Amygdala (tissue), 56 donors: ENCODE results near the gene CNTNAP2.
"Not testable (repeated sequence)": the region's sequence is repeated elsewhere in the genome, so short reads cannot be mapped to it uniquely, and the experiment has no call there.

Experiments used
- DNase-seq, 56 donors: peaks; one replicate each; lab custom pipeline; 2025; lab: John Stamatoyannopoulos, UW

The CNTNAP2 gene

DNA sequence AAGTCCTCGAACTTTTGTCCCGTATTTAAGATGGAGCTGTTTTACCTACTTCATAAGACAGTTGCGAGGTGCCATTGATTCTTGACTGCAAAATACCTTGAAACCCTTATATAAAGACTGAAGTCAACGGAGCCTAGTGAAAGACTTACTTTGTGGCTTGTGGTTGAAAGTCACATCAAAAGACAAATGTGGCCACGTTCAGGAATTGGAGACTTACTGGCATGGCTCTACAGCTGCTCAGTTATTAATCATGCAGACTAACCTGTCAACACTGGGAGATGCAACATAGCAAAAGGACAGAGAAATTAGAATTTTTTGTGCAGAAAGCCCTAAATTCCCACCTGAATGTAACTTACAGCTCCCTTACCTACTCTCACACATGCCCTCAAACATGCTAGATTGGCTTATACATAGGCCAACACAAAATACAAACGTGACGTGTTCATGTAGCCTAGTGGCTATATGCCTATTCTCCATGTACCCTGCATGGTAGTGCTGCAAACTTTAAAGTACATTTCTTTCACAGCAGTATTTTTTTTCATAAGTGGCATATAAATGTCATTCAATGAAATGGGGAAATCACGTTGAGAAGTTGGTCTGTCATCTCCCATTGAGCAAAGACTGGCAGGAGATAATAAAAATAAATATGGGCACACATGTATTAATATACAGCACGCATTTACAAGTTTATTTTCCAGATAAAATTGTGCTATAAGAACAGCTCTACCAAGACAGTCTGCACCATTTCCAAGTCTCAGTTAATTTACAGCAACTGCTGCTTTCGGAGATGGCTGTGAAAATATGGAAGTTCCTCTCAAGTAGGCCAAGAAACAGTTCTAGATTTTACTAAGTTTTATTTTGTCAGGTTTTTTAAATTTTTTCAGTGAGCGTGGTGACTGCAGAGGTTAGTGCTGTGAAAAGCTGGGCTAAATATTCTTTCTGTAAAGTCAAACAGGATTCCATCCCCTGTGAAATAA lies 2303.5 kb downstream of the CNTNAP2 start:
- no peak for DNase-seq

DNA sequence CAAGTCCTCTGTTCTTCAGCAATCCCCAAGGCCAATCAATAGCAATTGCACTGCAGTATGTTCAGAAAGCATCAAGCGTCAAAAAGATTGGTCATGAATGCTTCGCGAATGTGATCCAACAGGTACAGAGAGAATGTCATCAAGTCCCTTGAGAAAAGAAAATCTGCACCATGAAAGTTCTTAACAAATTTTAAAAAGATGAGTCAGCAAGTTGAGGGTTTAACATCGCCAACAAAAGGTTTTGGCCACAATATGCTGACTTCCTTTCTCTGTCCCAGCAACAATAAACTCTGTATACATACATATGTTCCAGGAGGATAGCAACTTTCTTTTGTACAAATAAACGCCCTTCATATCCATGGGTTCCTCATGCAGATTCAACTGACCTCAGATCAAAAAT lies 2305.4 kb downstream of the CNTNAP2 start:
- no peak for DNase-seq

DNA sequence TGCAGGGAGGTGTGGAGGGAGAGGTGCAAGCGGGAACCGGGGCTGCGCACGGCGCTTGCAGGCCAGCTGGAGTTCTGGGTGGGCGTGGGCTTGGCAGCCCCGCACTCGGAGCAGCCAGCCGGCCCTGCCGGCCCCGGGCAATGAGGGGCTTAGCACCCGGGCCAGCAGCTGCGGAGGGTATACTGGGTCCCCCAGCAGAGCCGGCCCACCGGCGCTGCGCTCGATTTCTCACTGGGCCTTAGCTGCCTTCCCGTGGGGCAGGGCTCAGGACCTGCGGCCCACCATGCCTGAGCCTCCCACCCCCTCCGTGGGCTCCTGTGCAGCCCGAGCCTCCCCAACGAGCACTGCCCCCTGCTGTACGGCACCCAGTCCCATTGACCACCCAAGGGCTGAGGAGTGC lies 2309.8 kb downstream of the CNTNAP2 start:
- not testable (repeated sequence) for DNase-seq

DNA sequence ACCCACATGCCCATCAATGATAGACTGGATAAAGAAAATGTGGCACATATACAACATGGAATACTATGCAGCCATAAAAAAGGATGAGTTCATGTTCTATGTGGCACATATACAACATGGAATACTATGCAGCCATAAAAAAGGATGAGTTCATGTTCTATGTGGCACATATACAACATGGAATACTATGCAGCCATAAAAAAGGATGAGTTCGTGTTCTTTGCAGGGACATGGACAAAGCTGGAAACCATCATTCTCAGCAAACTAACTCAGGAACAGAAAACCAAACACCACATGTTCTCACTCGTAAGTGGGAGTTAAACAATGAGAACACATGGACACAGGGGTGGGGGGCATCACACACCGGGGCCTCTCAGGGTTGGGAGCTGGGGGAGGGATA lies 2314.1 kb downstream of the CNTNAP2 start:
- DNase-seq: not testable (repeated sequence)

DNA sequence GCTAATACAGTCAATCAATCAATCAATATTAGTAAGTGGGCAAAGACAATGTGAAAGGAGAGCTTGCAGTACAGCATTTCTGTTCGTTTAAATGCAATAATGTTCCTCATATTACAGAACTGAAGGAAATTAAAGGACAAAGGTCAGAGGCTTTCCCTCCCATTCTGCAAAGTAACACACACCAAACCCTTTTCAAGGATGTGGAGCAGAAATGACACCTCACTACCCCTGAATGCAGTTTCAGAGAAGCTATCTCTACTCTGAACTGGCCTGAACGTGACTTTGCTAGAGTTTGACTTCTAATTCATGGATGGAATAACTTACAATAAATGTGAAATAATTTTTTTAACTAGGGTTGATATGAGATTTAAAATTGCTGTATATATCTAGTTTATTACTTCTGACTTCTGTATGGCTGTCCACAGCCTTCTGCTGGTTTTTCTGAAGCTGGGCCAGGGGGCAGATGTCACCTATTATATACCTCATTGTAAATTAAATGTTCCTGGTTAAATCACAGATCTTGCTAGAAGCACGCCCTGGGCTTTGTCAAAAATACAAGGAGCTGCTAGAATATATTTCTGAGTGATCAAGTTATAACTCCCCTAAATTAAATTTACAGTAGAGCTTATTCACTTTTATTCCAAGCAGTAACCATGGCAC lies 2317.1 kb downstream of the CNTNAP2 start:
- DNase-seq: no peak

DNA sequence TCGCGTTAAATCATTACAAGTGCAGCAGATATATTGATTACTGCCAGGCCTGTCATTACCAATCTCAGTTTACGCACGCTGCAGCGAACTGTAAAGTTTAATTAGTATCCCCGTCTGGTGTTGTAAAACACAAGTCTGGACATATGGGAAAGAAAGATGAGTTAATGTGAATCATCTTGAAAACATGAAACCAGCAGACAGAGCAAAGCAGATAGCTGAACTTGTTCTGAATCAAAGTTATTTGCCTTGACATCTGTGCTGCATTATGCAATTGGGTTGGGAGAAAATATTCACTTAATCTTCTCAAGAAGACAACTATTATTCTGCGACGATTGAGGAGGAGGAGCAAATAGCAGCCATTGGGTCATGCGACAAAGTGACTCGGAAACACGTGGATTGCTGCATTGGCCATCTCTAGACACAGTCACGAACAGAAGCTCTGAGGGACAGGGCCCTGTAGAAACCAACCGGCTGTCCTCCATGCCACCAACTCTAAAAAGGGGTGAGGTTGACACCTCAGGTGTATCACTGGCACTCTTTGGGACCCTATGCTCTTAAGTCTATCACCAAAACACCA lies 2317.7 kb downstream of the CNTNAP2 start:
- DNase-seq: no peak

DNA sequence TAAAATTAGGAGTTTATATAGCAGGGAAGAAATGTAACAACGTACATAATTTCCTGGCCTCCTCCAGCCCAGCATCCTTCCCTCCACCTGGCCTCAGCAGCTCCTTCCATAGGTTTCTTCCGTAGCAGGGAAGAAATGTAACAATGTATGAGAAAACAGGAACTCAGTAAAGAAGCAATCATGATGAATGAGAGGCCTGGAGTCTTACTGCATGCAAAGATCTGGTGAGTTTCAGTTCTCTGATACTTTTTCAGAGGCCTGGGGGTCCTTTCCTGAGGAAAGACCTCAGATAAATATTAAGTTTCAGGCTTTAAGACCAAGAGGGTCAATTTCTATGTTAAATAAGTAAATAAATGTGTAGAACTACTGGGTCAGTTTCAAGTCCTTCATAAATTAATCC lies 2318.3 kb downstream of the CNTNAP2 start:
- DNase-seq: no peak

DNA sequence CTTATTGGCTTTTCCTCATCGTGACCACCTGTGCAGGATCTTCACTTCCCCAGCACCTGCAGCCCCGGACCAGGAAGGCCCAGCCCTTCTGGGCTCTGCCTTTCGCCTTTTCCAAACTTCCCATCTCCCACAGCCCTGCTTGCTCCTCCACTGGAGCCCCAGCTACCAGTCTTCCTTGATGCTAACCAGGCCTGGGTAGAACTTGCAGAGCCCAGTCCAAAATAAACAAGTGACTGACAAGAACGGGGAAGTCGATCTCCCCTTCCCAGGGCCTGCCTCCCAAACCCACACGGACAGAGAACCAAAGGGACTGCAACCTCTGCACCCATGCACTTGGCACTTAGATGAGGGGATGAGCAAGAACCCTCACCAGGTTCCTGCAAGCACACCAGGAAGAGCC lies 2319.1 kb downstream of the CNTNAP2 start:
- DNase-seq: no peak

DNA sequence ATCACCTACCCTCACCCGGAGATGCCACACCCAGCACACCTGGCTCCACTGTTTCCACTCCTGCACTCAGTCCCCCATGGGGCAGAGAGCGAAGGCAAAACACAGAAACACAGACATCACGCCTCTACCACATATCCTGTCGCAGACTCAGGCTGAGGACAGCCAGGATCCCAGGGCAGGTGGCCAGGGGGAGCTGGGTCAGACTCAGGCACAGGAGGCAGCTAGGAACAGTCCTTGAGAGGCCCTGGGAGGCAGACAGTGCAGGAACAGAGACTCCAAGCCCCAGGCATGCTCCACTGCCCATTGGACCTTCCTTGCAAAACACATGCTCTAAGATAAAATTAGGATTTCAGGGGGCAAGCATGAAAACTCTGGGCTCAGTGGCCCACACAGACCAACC lies 2319.5 kb downstream of the CNTNAP2 start:
- DNase-seq: no peak

DNA sequence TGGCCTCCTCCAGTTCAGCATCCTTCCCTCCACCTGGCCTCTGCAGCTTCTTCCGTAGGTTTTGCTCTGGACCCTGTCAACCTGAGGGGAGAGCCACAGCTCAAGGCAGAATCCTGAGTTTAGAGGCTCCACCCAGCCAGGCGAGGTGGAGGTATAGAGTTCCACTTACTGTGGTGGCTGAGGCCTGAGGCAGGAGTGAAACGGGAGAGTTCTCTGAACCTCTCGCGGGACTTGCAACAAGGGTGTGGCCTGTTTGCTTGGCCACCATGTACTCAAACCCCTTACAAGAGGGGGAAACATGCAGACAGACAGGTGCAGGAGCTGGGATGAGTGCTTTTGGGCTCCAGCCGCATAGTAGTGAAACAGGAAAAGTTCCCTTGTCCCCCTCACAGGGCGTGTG lies 2320.0 kb downstream of the CNTNAP2 start:
- DNase-seq: no peak

DNA sequence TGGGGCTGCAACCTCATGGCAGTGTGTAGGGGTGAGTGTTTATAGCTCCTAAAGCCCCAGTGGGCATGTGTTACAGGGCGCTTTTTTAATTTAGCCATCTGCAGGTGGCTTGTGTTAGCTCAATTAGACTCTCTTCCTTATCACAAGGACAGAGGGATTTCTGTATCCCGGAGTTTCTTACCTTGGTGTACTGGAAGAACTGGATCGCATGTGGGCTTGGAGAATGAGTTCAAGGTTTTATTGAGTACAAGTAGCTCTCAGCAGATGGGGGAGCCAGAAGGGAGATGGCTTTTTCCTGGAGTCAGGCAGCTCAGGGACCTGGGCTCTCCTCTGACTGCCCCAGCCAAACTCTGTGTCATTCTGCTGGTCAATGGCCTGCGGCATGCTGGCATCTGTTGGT lies 2320.4 kb downstream of the CNTNAP2 start:
- DNase-seq: no peak

DNA sequence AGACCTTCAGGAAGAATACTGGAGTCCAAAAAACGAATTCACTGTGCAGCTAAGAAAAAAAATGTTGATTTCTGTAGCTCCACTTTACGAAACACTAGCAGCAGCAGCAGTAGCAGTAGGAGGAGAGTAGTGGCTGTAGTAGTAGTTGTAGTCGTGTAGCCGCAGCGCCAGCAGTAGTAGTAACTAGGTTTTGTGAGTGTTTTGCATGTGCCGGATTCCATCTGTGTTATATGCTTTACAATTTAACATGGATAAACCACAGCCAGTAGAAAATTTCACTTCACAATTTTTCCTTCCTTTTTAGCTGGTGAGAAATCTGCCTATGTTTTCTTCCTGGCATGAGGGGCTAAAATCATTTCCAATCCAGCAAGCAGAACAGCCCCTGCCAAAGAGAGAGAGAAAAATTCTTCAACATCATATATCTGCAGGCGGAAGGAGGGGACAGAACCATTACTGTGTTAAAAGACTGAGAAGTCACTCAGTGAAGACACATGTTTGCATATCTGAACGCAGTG lies 2325.6 kb downstream of the CNTNAP2 start:
- no peak for DNase-seq

DNA sequence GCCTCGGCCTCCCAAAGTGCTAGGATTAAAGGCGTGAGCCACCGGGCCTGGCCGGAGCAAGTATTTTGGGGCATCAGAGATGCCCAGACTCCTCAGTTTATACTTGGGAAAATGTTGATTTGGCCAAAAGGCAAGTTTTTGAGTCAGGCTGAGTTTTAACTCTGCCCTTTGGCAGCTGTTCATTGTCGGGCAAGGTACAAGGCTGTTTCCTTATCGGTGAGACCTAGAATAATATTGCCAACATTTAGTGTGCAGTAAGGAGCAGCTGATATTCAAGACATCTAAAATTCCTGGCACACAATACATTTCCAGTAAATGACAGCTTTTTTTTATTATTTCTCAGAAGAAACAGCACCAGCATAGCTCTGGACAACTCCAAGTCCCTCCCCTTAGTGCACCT lies 2326.3 kb downstream of the CNTNAP2 start:
- DNase-seq: no peak

DNA sequence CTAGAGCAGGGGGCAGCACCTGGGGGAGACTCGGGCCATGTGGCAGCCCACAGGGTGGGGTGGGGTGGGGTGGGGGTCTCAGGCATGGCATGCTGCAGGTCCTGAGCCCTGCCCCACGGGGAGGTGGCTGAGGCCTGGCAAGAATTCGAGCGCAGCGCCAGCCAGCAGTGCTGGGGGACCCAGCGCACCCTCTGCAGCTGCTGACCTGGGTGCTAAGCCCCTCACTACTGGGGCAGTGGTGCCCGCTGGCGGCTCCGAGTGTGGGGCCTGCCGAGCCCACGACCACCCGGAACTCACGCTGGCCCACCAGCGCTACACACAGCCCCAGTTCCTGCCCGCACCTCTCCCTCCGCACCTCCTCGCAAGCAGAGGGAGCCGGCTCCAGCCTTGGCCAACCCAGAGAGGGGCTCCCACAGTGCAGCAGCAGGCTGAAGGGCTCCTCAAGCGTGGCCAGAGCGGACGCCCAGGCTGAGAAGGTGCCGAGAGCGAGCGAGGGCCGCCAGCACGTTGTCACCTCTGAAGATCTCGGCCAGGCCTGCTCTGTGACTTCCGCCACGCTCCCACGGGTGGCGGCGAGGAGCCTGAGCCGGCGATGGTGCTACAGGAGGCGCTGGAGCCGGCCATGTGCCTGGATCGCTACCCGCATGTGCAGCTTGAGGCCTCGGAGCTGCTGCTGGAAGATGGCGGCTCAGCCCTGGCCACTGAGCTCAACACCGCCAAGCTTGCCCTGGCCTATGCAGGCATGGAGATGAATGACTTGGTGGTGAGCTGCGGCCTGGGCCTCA lies 2328.9 kb downstream of the CNTNAP2 start:
- DNase-seq: no peak

DNA sequence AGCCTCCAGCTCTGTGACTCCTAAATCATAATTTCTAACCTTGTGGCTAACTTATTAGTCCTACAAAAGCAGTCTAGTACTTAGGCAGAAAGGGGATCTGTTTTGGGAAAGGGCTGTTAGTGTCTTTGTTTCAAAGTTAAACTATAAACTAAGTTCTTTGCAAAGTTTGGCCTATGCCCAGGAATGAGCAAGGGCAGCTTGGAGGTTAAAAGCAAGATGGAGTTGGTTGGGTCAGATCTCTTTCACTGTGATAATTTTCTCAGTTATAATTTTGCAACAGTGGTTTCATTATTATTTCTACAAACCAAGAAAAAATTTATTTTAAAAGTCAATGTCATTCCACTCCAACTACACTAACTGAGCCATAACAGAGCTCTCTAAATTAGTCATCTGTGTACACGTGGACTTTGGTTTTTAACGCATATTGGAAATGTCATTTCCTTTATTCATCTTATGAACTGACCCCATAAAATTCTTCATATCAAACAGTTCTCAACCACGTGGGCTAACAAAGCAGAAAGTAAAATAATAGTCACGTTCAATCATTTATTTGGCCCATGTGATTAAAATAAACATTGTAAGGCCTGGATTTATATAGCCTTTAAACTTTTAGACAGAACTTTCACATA lies 2330.7 kb downstream of the CNTNAP2 start:
- no peak for DNase-seq

DNA sequence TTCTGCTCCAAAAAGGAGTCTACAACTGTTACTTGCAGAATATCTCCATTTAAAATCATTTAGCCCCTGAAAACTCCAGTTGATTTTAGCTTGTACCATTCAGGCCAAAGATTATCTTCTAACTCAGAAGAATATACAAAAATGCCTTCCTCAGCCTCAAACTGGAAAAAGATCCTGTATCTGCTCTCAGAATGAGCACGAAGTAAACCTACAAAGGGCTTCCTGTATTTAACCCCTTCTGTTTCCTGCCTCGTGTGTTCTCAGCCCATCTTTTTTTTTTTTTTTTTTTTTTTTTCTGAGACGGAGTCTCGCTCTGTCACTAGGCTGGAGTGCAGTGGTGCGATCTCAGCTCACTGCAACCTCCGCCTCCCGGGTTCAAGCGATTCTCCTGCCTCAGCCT lies 2334.9 kb downstream of the CNTNAP2 start:
- DNase-seq: not testable (repeated sequence)

DNA sequence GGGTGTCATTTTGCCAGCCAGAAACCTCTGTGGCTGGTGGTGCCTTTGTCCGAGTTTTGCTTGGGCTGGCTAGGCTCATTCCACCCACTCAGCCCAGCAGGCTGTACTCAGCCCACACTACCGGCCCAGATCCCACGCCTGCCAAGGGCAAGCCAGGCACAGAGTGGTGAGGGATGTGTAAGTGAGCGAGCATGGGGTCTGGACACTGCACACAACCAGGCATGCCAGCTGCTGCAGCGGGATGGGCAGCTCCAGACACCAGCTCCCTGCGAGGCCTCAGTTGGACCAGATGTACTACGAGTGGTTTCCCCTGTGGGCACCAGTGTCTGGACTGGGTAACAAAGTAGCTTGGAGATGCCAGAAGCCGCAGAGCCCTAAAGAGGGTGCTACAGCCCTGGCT lies 2339.8 kb downstream of the CNTNAP2 start:
- no peak for DNase-seq

DNA sequence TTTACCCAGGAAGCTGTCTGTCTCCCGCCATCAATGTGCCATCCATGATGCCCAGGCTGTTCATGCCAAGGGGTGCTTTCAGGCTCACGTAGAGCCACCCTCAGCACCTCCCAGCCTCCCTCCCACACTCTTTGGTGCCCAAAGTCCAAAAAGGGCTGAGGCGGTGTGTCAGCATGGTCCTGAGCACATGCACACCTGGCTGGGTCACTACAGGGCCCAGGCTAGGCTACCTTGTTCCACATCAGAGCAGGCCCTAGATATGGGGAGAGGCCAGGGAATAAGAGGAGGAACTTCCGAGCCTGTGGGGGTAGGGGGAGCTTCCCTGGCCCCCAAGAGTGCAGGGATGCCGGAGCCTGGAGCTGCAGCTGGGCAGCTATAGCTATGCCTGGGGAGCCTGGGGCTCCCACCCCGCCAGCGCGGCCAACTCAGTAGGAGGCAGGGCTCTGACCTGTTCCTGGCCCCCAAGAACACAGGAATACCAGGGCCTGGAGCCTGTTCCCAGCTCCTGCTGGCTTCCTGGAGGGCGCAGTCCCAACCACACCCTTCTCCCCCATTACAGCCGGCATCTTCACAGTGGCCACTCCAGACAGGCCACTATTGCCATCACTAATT lies 2340.8 kb downstream of the CNTNAP2 start:
- DNase-seq: no peak

DNA sequence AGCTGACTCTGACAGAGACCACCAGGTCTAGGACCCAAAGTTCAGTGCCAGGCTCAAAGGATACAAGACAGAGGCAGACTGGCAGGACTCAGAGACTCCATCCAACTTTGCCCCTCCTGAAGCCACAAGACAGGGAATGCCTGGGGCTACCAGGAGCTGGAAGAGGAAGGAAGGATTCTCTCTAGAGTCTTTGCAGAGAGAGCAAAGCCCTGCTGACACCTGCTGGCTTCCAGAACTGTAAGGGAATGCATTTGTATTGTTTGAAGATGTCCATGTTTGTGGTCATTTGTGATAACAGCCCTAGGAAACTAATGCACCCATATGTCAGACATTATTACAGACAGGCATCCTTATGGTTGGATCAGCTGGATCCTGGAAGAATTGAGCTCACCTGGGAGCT lies 2341.7 kb downstream of the CNTNAP2 start:
- DNase-seq: no peak
